Neural progenitor cell (in vitro differentiated cells): ENCODE results near the gene FHL1. TPM values are rescaled to one million over a fixed set of nuclear protein-coding genes. Genes with fewer than 3 reads are reported as not detected.

Experiments
- DNase-seq: peaks from one replicate; pipeline ENCODE4 v3.0.0-alpha.2; 2016; ENCODE audit warnings: low spot score
- H2AFZ ChIP-seq: fragments of 200-600 bp; sonication (generic); replicated peaks from 2 replicates; pipeline ENCODE4 v1.6.1; 2016; ENCODE audit warnings: antibody characterized with exemption
- H3F3A ChIP-seq: fragments of 200-600 bp; sonication (generic); 2 replicates; pipeline ENCODE4 v1.6.1; 2016; ENCODE audit warnings: antibody characterized with exemption, low read depth
- H3K27ac ChIP-seq: fragments of 200-600 bp; sonication (generic); 2 replicates; pipeline ENCODE4 v1.5.1; 2016; ENCODE audit warnings: mild to moderate bottlenecking
- H3K27me3 ChIP-seq: fragments of 200-600 bp; sonication (generic); 2 replicates; pipeline ENCODE4 v1.6.1; 2016; ENCODE audit warnings: mild to moderate bottlenecking, moderate library complexity
- H3K36me3 ChIP-seq: fragments of 200-600 bp; sonication (generic); 2 replicates; pipeline ENCODE4 v1.5.1; 2016
- H3K4me1 ChIP-seq: fragments of 200-600 bp; sonication (generic); 2 replicates; pipeline ENCODE4 v1.6.1; 2016; ENCODE audit warnings: mixed run types
- H3K4me2 ChIP-seq: fragments of 200-600 bp; sonication (generic); 2 replicates; pipeline ENCODE4 v1.6.1; 2016
- H3K4me3 ChIP-seq: fragments of 200-600 bp; sonication (generic); 2 replicates; pipeline ENCODE4 v1.5.1; 2016
- H3K79me2 ChIP-seq: fragments of 200-600 bp; sonication (generic); 2 replicates; pipeline ENCODE4 v1.6.1; 2016; ENCODE audit warnings: low read depth
- H3K9ac ChIP-seq: fragments of 200-600 bp; sonication (generic); 2 replicates; pipeline ENCODE4 v1.6.1; 2016
- H3K9me3 ChIP-seq: fragments of 200-600 bp; sonication (generic); 2 replicates; pipeline ENCODE4 v1.5.1; 2016; ENCODE audit warnings: low read depth
- H4K20me1 ChIP-seq: fragments of 200-600 bp; sonication (generic); 2 replicates; pipeline ENCODE4 v1.6.1; 2016; ENCODE audit warnings: low read depth
- H3K27ac Mint-ChIP-seq: 3 replicates; pipeline ENCODE4 v1.8.0; 2021; ENCODE audit warnings: mixed read lengths
- H3K27me3 Mint-ChIP-seq: 2 replicates; pipeline ENCODE4 v1.8.0; 2022; ENCODE audit warnings: low read depth, mild to moderate bottlenecking, inconsistent platforms, moderate library complexity, mixed read lengths; ENCODE audit not compliant: insufficient read depth
- H3K36me3 Mint-ChIP-seq: 3 replicates; pipeline ENCODE4 v1.8.0; 2021; ENCODE audit warnings: mixed read lengths
- H3K4me1 Mint-ChIP-seq: 3 replicates; pipeline ENCODE4 v1.8.0; 2021; ENCODE audit warnings: mixed read lengths
- H3K4me3 Mint-ChIP-seq: 3 replicates; pipeline ENCODE4 v1.8.0; 2021; ENCODE audit warnings: mild to moderate bottlenecking, moderate library complexity, mixed read lengths
- H3K9me3 Mint-ChIP-seq: 3 replicates; pipeline ENCODE4 v1.8.0; 2020; ENCODE audit warnings: mixed read lengths
- CTCF ChIP-seq: fragments of 200-600 bp; sonication (generic); IDR thresholded peaks from 2 replicates; pipeline ENCODE4 v1.5.1; 2017; ENCODE audit warnings: antibody characterized with exemption, mild to moderate bottlenecking
- EZH2 ChIP-seq: fragments of 200-600 bp; sonication (generic); IDR thresholded peaks from 2 replicates; pipeline ENCODE4 v1.6.1; 2017; ENCODE audit warnings: antibody characterized with exemption, mild to moderate bottlenecking, moderate library complexity
- EZH2phosphoT487 ChIP-seq: fragments of 200-600 bp; sonication (generic); IDR thresholded peaks from 2 replicates; pipeline ENCODE4 v1.6.1; 2017; ENCODE audit warnings: antibody characterized with exemption
- total RNA-seq: library from RNA; depleted of rRNA; stranded (reverse); fragments of >200 nt; gene quantifications from 2 replicates; pipeline ENCODE4 v1.2.3, GENCODE V29; 2015; ENCODE audit warnings: low replicate concordance

The FHL1 gene
- total RNA-seq, 1 donor from 2014 or later: 67.6 TPM

DNA sequence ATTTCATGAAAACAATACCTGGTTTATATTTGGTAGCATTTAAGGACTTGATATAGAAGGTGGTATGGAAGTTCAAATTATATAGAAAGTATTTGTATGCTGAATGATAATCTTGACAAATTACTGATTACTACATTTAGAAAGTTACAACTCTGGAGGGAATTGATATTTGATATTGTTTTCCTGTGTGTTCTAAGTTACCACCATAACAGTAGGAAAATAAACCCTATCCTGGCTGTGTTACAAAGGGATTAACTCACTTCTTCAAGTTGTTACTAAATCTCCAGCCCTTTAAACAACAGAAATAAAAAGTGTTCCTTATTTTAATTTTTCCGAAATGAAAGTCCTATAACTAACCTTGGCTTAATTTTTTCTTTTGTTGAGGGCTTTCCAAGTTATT, 36.6 kb downstream of the FHL1 start:
- Mint-ChIP-seq H3K27me3 (peaks cover 2% of the 10 kb centered on the region), H3K9me3 (no peaks in the 10 kb centered on the region), H3K4me3 (no peak overlapping the region), H3K4me1 (peaks cover 14% of the 10 kb centered on the region), H3K36me3 (peaks cover 4% of the 10 kb centered on the region), H3K27ac (no peak overlapping the region)
- Histone ChIP-seq H3F3A (no peaks in the 10 kb centered on the region), H3K79me2 (no peaks in the 10 kb centered on the region), H3K9ac (no peak overlapping the region), H3K27ac (no peak overlapping the region), H3K4me1 (peaks cover 4% of the 10 kb centered on the region), H3K9me3 (peaks cover 5% of the 10 kb centered on the region), H3K4me2 (no peak overlapping the region), H3K36me3 (no peaks in the 10 kb centered on the region), H3K27me3 (no peaks in the 10 kb centered on the region), H4K20me1 (no peaks in the 10 kb centered on the region), H2AFZ (no peak overlapping the region), H3K4me3 (no peak overlapping the region)
- DNase-seq: no peak
- no peak for TF ChIP-seq EZH2
- no peak for TF ChIP-seq EZH2phosphoT487
- TF ChIP-seq CTCF: no peak

GRCh38 chrX:136185401-136186022, 38.2 kb downstream of the FHL1 start:
- peaks cover 2% of the 10 kb centered on the region for H3K27me3 Mint-ChIP-seq
- no peak for TF ChIP-seq CTCF
- TF ChIP-seq EZH2phosphoT487: no peak
- no peak for TF ChIP-seq EZH2
- Histone ChIP-seq H3K27me3 (no peaks in the 10 kb centered on the region), H3K4me2 (no peak overlapping the region), H3K4me1 (peaks cover 4% of the 10 kb centered on the region), H3F3A (no peaks in the 10 kb centered on the region), H3K4me3 (no peak overlapping the region), H2AFZ (no peak overlapping the region), H3K9me3 (no peaks in the 10 kb centered on the region), H3K79me2 (no peaks in the 10 kb centered on the region), H3K27ac (no peak overlapping the region), H3K9ac (no peak overlapping the region), H3K36me3 (no peaks in the 10 kb centered on the region), H4K20me1 (no peaks in the 10 kb centered on the region)
- H3K9me3 Mint-ChIP-seq: no peaks in the 10 kb centered on the region
- no peak overlapping the region for H3K4me3 Mint-ChIP-seq
- H3K36me3 Mint-ChIP-seq: no peaks in the 10 kb centered on the region
- no peak for DNase-seq
- H3K27ac Mint-ChIP-seq: no peak overlapping the region
- H3K4me1 Mint-ChIP-seq: peaks cover 12% of the 10 kb centered on the region

GRCh38 chrX:136186023-136186413, 38.7 kb downstream of the FHL1 start:
- peaks cover 12% of the 10 kb centered on the region for H3K4me1 Mint-ChIP-seq
- Histone ChIP-seq H3K4me2 (no peak overlapping the region), H3K4me1 (peaks cover 4% of the 10 kb centered on the region), H3K4me3 (no peak overlapping the region), H3K27me3 (no peaks in the 10 kb centered on the region), H3K27ac (no peak overlapping the region), H4K20me1 (no peaks in the 10 kb centered on the region), H3K9me3 (no peaks in the 10 kb centered on the region), H3K36me3 (no peaks in the 10 kb centered on the region), H3K9ac (no peak overlapping the region), H2AFZ (no peak overlapping the region), H3F3A (no peaks in the 10 kb centered on the region), H3K79me2 (no peaks in the 10 kb centered on the region)
- H3K4me3 Mint-ChIP-seq: no peak overlapping the region
- TF ChIP-seq CTCF (no peak), EZH2 (no peak), EZH2phosphoT487 (no peak)
- no peaks in the 10 kb centered on the region for H3K9me3 Mint-ChIP-seq
- no peaks in the 10 kb centered on the region for H3K36me3 Mint-ChIP-seq
- peaks cover 2% of the 10 kb centered on the region for H3K27me3 Mint-ChIP-seq
- no peak for DNase-seq
- H3K27ac Mint-ChIP-seq: no peak overlapping the region
